Adrenal gland (tissue), 12 donors: ENCODE results near the gene GDAP2. TPM values are rescaled to one million over a fixed set of nuclear protein-coding genes. Genes with fewer than 3 reads are reported as not detected.

ENCODE experiments used
- DNase-seq, 7 donors: peaks; one replicate each; pipeline ENCODE4 v3.0.0-alpha.2; 2019 to 2020
- H3K27ac ChIP-seq, 5 donors: fragments of 200-600 bp; sonication (generic) in 4 of 5; 1 replicate in 3 of 5; 2 replicates in 2 of 5; pipeline versions ENCODE4 v1.5.1 to v1.8.0; 2016 to 2020; ENCODE audit warnings: mild to moderate bottlenecking in 1 of 5
- H3K27me3 ChIP-seq: fragments of 200-600 bp; 2 replicates; pipeline ENCODE4 v1.8.0; 2021
- H3K36me3 ChIP-seq, 2 donors: fragments of 200-600 bp; replicated peaks in 1 of 2; 1 replicate in 1 of 2; 2 replicates in 1 of 2; pipeline versions ENCODE4 v1.5.1 to v1.8.0; 2018 to 2022
- H3K4me1 ChIP-seq, 2 donors: fragments of 200-600 bp; replicated peaks in 1 of 2; 1 replicate in 1 of 2; 2 replicates in 1 of 2; pipeline versions ENCODE4 v1.5.1 to v1.8.0; 2018 to 2021
- H3K4me3 ChIP-seq, 4 donors: fragments of 200-600 bp; sonication (generic) in 3 of 4; one replicate each; pipeline ENCODE4 v1.5.1; 2016 to 2018
- H3K9me3 ChIP-seq, 3 donors: fragments of 200-600 bp; sonication (generic) in 1 of 3; replicated peaks in 1 of 3; 1 replicate in 2 of 3; 2 replicates in 1 of 3; pipeline versions ENCODE4 v1.5.1 to v1.8.0; 2016 to 2021
- CTCF ChIP-seq, 6 experiments: fragments of 450-650 bp in 4 of 6; fragments of 200-600 bp in 2 of 6; sonication (generic) in 1 of 6; IDR thresholded peaks; 1 replicate in 5 of 6; 2 replicates in 1 of 6; pipeline versions ENCODE4 v1.5.1 to v1.8.0; 2016 to 2021; ENCODE audit warnings: antibody characterized with exemption in 6 of 6, mild to moderate bottlenecking in 2 of 6, moderate library complexity in 1 of 6
- POLR2A ChIP-seq, 2 donors: fragments of 450-650 bp; IDR thresholded peaks; one replicate each; pipeline ENCODE4 v1.6.1; 2017; ENCODE audit warnings: antibody characterized with exemption in 2 of 2, mild to moderate bottlenecking in 2 of 2, moderate library complexity in 1 of 2
- WGBS, 4 donors: extraction: QIAGEN DNeasy Blood & Tissue Kit in 2 of 4; methylation state at CpG; one replicate each; pipeline versions ENCODE4 v1.1.5 to v1.1.7; 2013 to 2017; 5-methylcytosine and 5-hydroxymethylcytosine counted together
- intact Hi-C, 2 donors: fragments of 100-400 bp; cut with DNase I; formaldehyde crosslinking; loops; one replicate each; pipeline versions ENCODE4 v1.14.1 to v1.15.0; 2022 to 2023
- polyA plus RNA-seq, 3 donors: library from polyadenylated mRNA; stranded (reverse); fragments of 200-250 nt in 2 of 3; fragments of 350-450 nt in 1 of 3; fragmentation: Illumina TruSeq in 1 of 3; extraction: RNeasy Lipid Tissue Mini Kit (QIAGEN cat#74804) in 1 of 3; gene quantifications; one replicate each; pipeline ENCODE4 v1.2.3, GENCODE V29; 2013 to 2014
- total RNA-seq, 9 donors: library from RNA; depleted of rRNA in 4 of 9; stranded (reverse); fragments of >200 nt in 4 of 9; fragments of 120-200 nt in 1 of 9; fragmentation: NEBNext Ultra II Directional in 1 of 9; extraction: Animal tissue kit (Norgen Biotek cat#: 25700) in 1 of 9; gene quantifications; one replicate each; pipeline versions ENCODE4 v1.1.0 to v1.2.4, GENCODE V29; 2013 to 2023
- donor health status: healthy with polysubstance abuse.
- donor health status: Bipolar disorder and iron deficiency.
- donor health status: DM: yes; HTN: yes; CAD: no.
- donor health status: DM: no; HTN: no; CAD: no.
- donor health status: DM: no; HTN: no; CAD: no.
- donor health status: DM: yes; HTN: yes; CAD: no.

The GDAP2 gene
- total and polyA plus RNA-seq, 12 donors = 2.2 to 34.2 (median 22.4) TPM

- Histone ChIP-seq H3K27ac (no peak overlapping the region), H3K9me3 (no peaks in the 10 kb centered on the region), H3K36me3 (peaks cover 0 to 48% of the 10 kb centered on the region in 2 donors), H3K4me1 (no peaks in the 10 kb centered on the region), H3K27me3 (no peaks in the 10 kb centered on the region), H3K4me3 (no peak overlapping the region)
- TF ChIP-seq POLR2A (IDR thresholded peaks at IDR 0.05) = no peak
- TF ChIP-seq CTCF (IDR thresholded peaks at IDR 0.05) = no peak
- DNase-seq = no peak
- WGBS, 4 donors = 84 to 89% (median 86%) methylated on average over 3 of the region's 3 CpGs
- intact Hi-C loops = no loop called here
Measured at GRCh38 chr1:117959364-117959763, 29.9 kb upstream of the GDAP2 start.

- 88 to 100% (median 95%) methylated on average over 1 of the region's 1 CpG for WGBS, 4 donors
- Histone ChIP-seq H3K9me3 (no peaks in the 10 kb centered on the region), H3K4me1 (peaks cover 4 to 10% of the 10 kb centered on the region in 2 donors), H3K27ac (no peak overlapping the region), H3K27me3 (no peaks in the 10 kb centered on the region), H3K36me3 (peaks cover 0 to 81% of the 10 kb centered on the region in 2 donors), H3K4me3 (no peak overlapping the region)
- intact Hi-C loops = no loop called here
- DNase-seq = no peak
- TF ChIP-seq POLR2A (IDR thresholded peaks at IDR 0.05) (no peak), CTCF (IDR thresholded peaks at IDR 0.05) (no peak)
Measured at GRCh38 chr1:117952386-117952785, 23.0 kb upstream of the GDAP2 start.

GRCh38 chr1:117942293-117942692, 12.9 kb upstream of the GDAP2 start:
- Histone ChIP-seq H3K4me3 (no peak overlapping the region), H3K27ac (no peak overlapping the region), H3K4me1 (no peaks in the 10 kb centered on the region), H3K27me3 (no peaks in the 10 kb centered on the region), H3K9me3 (no peaks in the 10 kb centered on the region), H3K36me3 (peaks cover 0 to 89% of the 10 kb centered on the region in 2 donors)
- WGBS, 4 donors = 95 to 99% (median 97%) methylated on average over 2 of the region's 2 CpGs
- DNase-seq = no peak
- intact Hi-C loops = no loop called here
- TF ChIP-seq CTCF (IDR thresholded peaks at IDR 0.05) = no peak
- TF ChIP-seq POLR2A (IDR thresholded peaks at IDR 0.05) = no peak

- no peaks in the 10 kb centered on the region for H3K27me3 ChIP-seq
- peaks cover 0 to 21% of the 10 kb centered on the region in 2 donors for H3K4me1 ChIP-seq
- no peak overlapping the region for H3K4me3 ChIP-seq
- intact Hi-C loops = no loop called here
- WGBS, 4 donors = 93 to 97% (median 94%) methylated on average over 2 of the region's 2 CpGs
- H3K27ac ChIP-seq = no peak overlapping the region
- no peak for DNase-seq
- no peaks in the 10 kb centered on the region for H3K9me3 ChIP-seq
- TF ChIP-seq POLR2A (IDR thresholded peaks at IDR 0.05) = no peak
- TF ChIP-seq CTCF (IDR thresholded peaks at IDR 0.05) = no peak
- H3K36me3 ChIP-seq = peaks cover 0 to 22% of the 10 kb centered on the region in 2 donors
Measured at GRCh38 chr1:117933769-117934168, 4.3 kb upstream of the GDAP2 start.
